ENCODE data around the gene KDM5B.

The KDM5B gene

GRCh38 chr1:202692959-202693555, 115.2 kb downstream of the KDM5B start:
- Histone ChIP-seq H3K9ac (ENCODE audit: low read length) (no peak overlapping the region), H3K36me3 (ENCODE audit: control insufficient read depth, insufficient read depth, low read length, severe bottlenecking) (no peaks in the 10 kb centered on the region), H3K27me3 (replicated peaks; ENCODE audit: control insufficient read depth, insufficient read depth, low read length) (peaks cover 71% of the 10 kb centered on the region), H3K4me3 (ENCODE audit: low read length) (no peak overlapping the region), H3K4me1 (ENCODE audit: control insufficient read depth, insufficient read depth, low read length) (no peaks in the 10 kb centered on the region), H3K9me3 (ENCODE audit: control insufficient read depth, low read length) (no peaks in the 10 kb centered on the region)
- peak; percentile 80 for DNase-seq (ENCODE audit: low read depth)

- Histone ChIP-seq H3K9me3 (ENCODE audit: control insufficient read depth, low read length) (no peaks in the 10 kb centered on the region), H3K9ac (ENCODE audit: low read length) (no peak overlapping the region), H3K27me3 (replicated peaks; ENCODE audit: control insufficient read depth, insufficient read depth, low read length) (peaks cover 59% of the 10 kb centered on the region), H3K4me3 (ENCODE audit: low read length) (no peak overlapping the region), H3K36me3 (ENCODE audit: control insufficient read depth, insufficient read depth, low read length, severe bottlenecking) (no peaks in the 10 kb centered on the region), H3K4me1 (ENCODE audit: control insufficient read depth, insufficient read depth, low read length) (no peaks in the 10 kb centered on the region)
- no peak for DNase-seq (ENCODE audit: low read depth)
Observed at GRCh38 chr1:202691816-202692215, 116.4 kb downstream of the KDM5B start.

GRCh38 chr1:202689493-202690342, 118.5 kb downstream of the KDM5B start:
- Histone ChIP-seq H3K9ac (ENCODE audit: low read length) (no peak overlapping the region), H3K4me1 (ENCODE audit: control insufficient read depth, insufficient read depth, low read length) (no peaks in the 10 kb centered on the region), H3K4me3 (ENCODE audit: low read length) (no peak overlapping the region), H3K36me3 (ENCODE audit: control insufficient read depth, insufficient read depth, low read length, severe bottlenecking) (no peaks in the 10 kb centered on the region), H3K27me3 (replicated peaks; ENCODE audit: control insufficient read depth, insufficient read depth, low read length) (peaks cover 58% of the 10 kb centered on the region), H3K9me3 (ENCODE audit: control insufficient read depth, low read length) (no peaks in the 10 kb centered on the region)
- no peak for DNase-seq (ENCODE audit: low read depth)

GRCh38 chr1:202689082-202689481, 119.1 kb downstream of the KDM5B start:
- Histone ChIP-seq H3K27me3 (replicated peaks; ENCODE audit: control insufficient read depth, insufficient read depth, low read length) (peaks cover 60% of the 10 kb centered on the region), H3K36me3 (ENCODE audit: control insufficient read depth, insufficient read depth, low read length, severe bottlenecking) (no peaks in the 10 kb centered on the region), H3K9me3 (ENCODE audit: control insufficient read depth, low read length) (no peaks in the 10 kb centered on the region), H3K9ac (ENCODE audit: low read length) (no peak overlapping the region), H3K4me3 (ENCODE audit: low read length) (no peak overlapping the region), H3K4me1 (ENCODE audit: control insufficient read depth, insufficient read depth, low read length) (no peaks in the 10 kb centered on the region)
- DNase-seq (ENCODE audit: low read depth), result no peak

- H3K36me3 ChIP-seq (ENCODE audit: control insufficient read depth, insufficient read depth, low read length, severe bottlenecking), result no peaks in the 10 kb centered on the region
- H3K9me3 ChIP-seq (ENCODE audit: control insufficient read depth, low read length), result no peaks in the 10 kb centered on the region
- DNase-seq (ENCODE audit: low read depth), result no peak
- no peak overlapping the region for H3K9ac ChIP-seq (ENCODE audit: low read length)
- H3K27me3 ChIP-seq (replicated peaks; ENCODE audit: control insufficient read depth, insufficient read depth, low read length), result peaks cover 58% of the 10 kb centered on the region
- H3K4me3 ChIP-seq (ENCODE audit: low read length), result no peak overlapping the region
- H3K4me1 ChIP-seq (ENCODE audit: control insufficient read depth, insufficient read depth, low read length), result no peaks in the 10 kb centered on the region
Observed at GRCh38 chr1:202688401-202688800, 119.8 kb downstream of the KDM5B start.

- no peaks in the 10 kb centered on the region for H3K36me3 ChIP-seq (ENCODE audit: control insufficient read depth, insufficient read depth, low read length, severe bottlenecking)
- H3K9ac ChIP-seq (ENCODE audit: low read length), result no peak overlapping the region
- no peaks in the 10 kb centered on the region for H3K4me1 ChIP-seq (ENCODE audit: control insufficient read depth, insufficient read depth, low read length)
- H3K27me3 ChIP-seq (replicated peaks; ENCODE audit: control insufficient read depth, insufficient read depth, low read length), result peaks cover 62% of the 10 kb centered on the region
- DNase-seq (ENCODE audit: low read depth), result no peak
- H3K9me3 ChIP-seq (ENCODE audit: control insufficient read depth, low read length), result no peaks in the 10 kb centered on the region
- no peak overlapping the region for H3K4me3 ChIP-seq (ENCODE audit: low read length)
Observed at GRCh38 chr1:202687798-202688197, 120.4 kb downstream of the KDM5B start.

GRCh38 chr1:202687370-202687769, 120.9 kb downstream of the KDM5B start:
- Histone ChIP-seq H3K4me3 (ENCODE audit: low read length) (no peak overlapping the region), H3K9ac (ENCODE audit: low read length) (no peak overlapping the region), H3K4me1 (ENCODE audit: control insufficient read depth, insufficient read depth, low read length) (no peaks in the 10 kb centered on the region), H3K36me3 (ENCODE audit: control insufficient read depth, insufficient read depth, low read length, severe bottlenecking) (no peaks in the 10 kb centered on the region), H3K27me3 (replicated peaks; ENCODE audit: control insufficient read depth, insufficient read depth, low read length) (peaks cover 66% of the 10 kb centered on the region), H3K9me3 (ENCODE audit: control insufficient read depth, low read length) (no peaks in the 10 kb centered on the region)
- no peak for DNase-seq (ENCODE audit: low read depth)

GRCh38 chr1:202685641-202686040, 122.6 kb downstream of the KDM5B start:
- Histone ChIP-seq H3K27me3 (replicated peaks; ENCODE audit: control insufficient read depth, insufficient read depth, low read length) (peaks cover 70% of the 10 kb centered on the region), H3K9ac (ENCODE audit: low read length) (no peak overlapping the region), H3K36me3 (ENCODE audit: control insufficient read depth, insufficient read depth, low read length, severe bottlenecking) (no peaks in the 10 kb centered on the region), H3K4me1 (ENCODE audit: control insufficient read depth, insufficient read depth, low read length) (no peaks in the 10 kb centered on the region), H3K4me3 (ENCODE audit: low read length) (no peak overlapping the region), H3K9me3 (ENCODE audit: control insufficient read depth, low read length) (no peaks in the 10 kb centered on the region)
- no peak for DNase-seq (ENCODE audit: low read depth)

- Histone ChIP-seq H3K9me3 (ENCODE audit: control insufficient read depth, low read length) (no peaks in the 10 kb centered on the region), H3K36me3 (ENCODE audit: control insufficient read depth, insufficient read depth, low read length, severe bottlenecking) (no peaks in the 10 kb centered on the region), H3K27me3 (replicated peaks; ENCODE audit: control insufficient read depth, insufficient read depth, low read length) (peaks cover 70% of the 10 kb centered on the region), H3K9ac (ENCODE audit: low read length) (no peak overlapping the region), H3K4me3 (ENCODE audit: low read length) (no peak overlapping the region), H3K4me1 (ENCODE audit: control insufficient read depth, insufficient read depth, low read length) (no peaks in the 10 kb centered on the region)
- no peak for DNase-seq (ENCODE audit: low read depth)
Observed at GRCh38 chr1:202684716-202685115, 123.5 kb downstream of the KDM5B start.

GRCh38 chr1:202683029-202683428, 125.2 kb downstream of the KDM5B start:
- no peaks in the 10 kb centered on the region for H3K9me3 ChIP-seq (ENCODE audit: control insufficient read depth, low read length)
- H3K9ac ChIP-seq (ENCODE audit: low read length), result no peak overlapping the region
- H3K4me1 ChIP-seq (ENCODE audit: control insufficient read depth, insufficient read depth, low read length), result no peaks in the 10 kb centered on the region
- H3K4me3 ChIP-seq (ENCODE audit: low read length), result no peak overlapping the region
- peaks cover 76% of the 10 kb centered on the region for H3K27me3 ChIP-seq (replicated peaks; ENCODE audit: control insufficient read depth, insufficient read depth, low read length)
- no peak for DNase-seq (ENCODE audit: low read depth)
- no peaks in the 10 kb centered on the region for H3K36me3 ChIP-seq (ENCODE audit: control insufficient read depth, insufficient read depth, low read length, severe bottlenecking)

GRCh38 chr1:202682477-202682876, 125.7 kb downstream of the KDM5B start:
- Histone ChIP-seq H3K9ac (ENCODE audit: low read length) (no peak overlapping the region), H3K4me3 (ENCODE audit: low read length) (no peak overlapping the region), H3K9me3 (ENCODE audit: control insufficient read depth, low read length) (peaks cover 5% of the 10 kb centered on the region), H3K36me3 (ENCODE audit: control insufficient read depth, insufficient read depth, low read length, severe bottlenecking) (no peaks in the 10 kb centered on the region), H3K4me1 (ENCODE audit: control insufficient read depth, insufficient read depth, low read length) (no peaks in the 10 kb centered on the region), H3K27me3 (replicated peaks; ENCODE audit: control insufficient read depth, insufficient read depth, low read length) (peaks cover 76% of the 10 kb centered on the region)
- DNase-seq (ENCODE audit: low read depth), result no peak

Data from adipocyte (in vitro differentiated cells).